A673 (cell line): Measurements from ENCODE around the gene SYNE1. TPM values are rescaled to one million over a fixed set of nuclear protein-coding genes. Genes with fewer than 3 reads are reported as not detected.

Experiments
- BruUV-seq: library from RNA; stranded (reverse); fragments of 400-500 nt; replicated peaks from 2 replicates; lab custom pipeline; 2021; lab: Mats Ljungman, UMichigan
- CTCF ChIA-PET: fragments of 300-600 bp; sonication (Branson Sonifier 250); formaldehyde crosslinking; loops from one replicate; lab custom pipeline; 2022; ENCODE audit warnings: antibody characterized with exemption; lab: Charles Lee
- POLR2A ChIA-PET: fragments of 300-600 bp; sonication (Branson Sonifier 250); formaldehyde crosslinking; loops from one replicate; lab custom pipeline; 2022; ENCODE audit warnings: antibody characterized with exemption; ENCODE audit not compliant: low non-redundant PET; lab: Charles Lee
- DNase-seq: peaks from one replicate; pipeline ENCODE4 v3.0.0-alpha.2; 2015; ENCODE audit warnings: low spot score
- H3K27ac ChIP-seq: fragments of 200-600 bp; sonication (generic); 2 replicates; pipeline ENCODE4 v1.5.1; 2016; ENCODE audit warnings: mixed run types, low read depth, mild to moderate bottlenecking, mixed read lengths, antibody characterized with exemption, low read length; ENCODE audit not compliant: poor library complexity, severe bottlenecking
- H3K27me3 ChIP-seq: fragments of 200-600 bp; sonication (generic); replicated peaks from 2 replicates; pipeline ENCODE4 v1.6.1; 2017; ENCODE audit warnings: mixed run types, low read depth, mild to moderate bottlenecking, mixed read lengths, antibody characterized with exemption, low read length; ENCODE audit not compliant: insufficient read depth, poor library complexity
- H3K36me3 ChIP-seq: fragments of 200-600 bp; sonication (generic); 2 replicates; pipeline ENCODE4 v1.6.1; 2016; ENCODE audit warnings: mixed run types, mild to moderate bottlenecking, mixed read lengths, antibody characterized with exemption, low read length; ENCODE audit not compliant: insufficient read depth, poor library complexity, severe bottlenecking
- H3K4me1 ChIP-seq: fragments of 200-600 bp; sonication (generic); 2 replicates; pipeline ENCODE4 v1.6.1; 2017; ENCODE audit warnings: mixed run types, mild to moderate bottlenecking, mixed read lengths, antibody characterized with exemption, low read length; ENCODE audit not compliant: insufficient read depth, poor library complexity, severe bottlenecking
- H3K4me3 ChIP-seq: fragments of 200-600 bp; sonication (generic); 2 replicates; pipeline ENCODE4 v1.5.1; 2016; ENCODE audit warnings: low read depth, mixed run types, mild to moderate bottlenecking, mixed read lengths, low read length; ENCODE audit not compliant: poor library complexity, severe bottlenecking
- H3K9me3 ChIP-seq: fragments of 200-600 bp; sonication (generic); 2 replicates; pipeline ENCODE4 v1.6.1; 2016; ENCODE audit warnings: mixed run types, low read depth, mild to moderate bottlenecking, mixed read lengths, antibody characterized with exemption, low read length; ENCODE audit not compliant: poor library complexity, severe bottlenecking
- EZH2 ChIP-seq: fragments of 200-600 bp; sonication (generic); IDR thresholded peaks from 2 replicates; pipeline ENCODE4 v1.6.1; 2017; ENCODE audit warnings: borderline replicate concordance, low read depth, mild to moderate bottlenecking, mixed read lengths, antibody characterized with exemption, low read length; ENCODE audit not compliant: poor library complexity, severe bottlenecking
- intact Hi-C: fragments of 100-400 bp; cut with micrococcal nuclease; formaldehyde crosslinking; loops from one replicate; pipeline ENCODE4 v1.10.0; 2022; ENCODE audit not compliant: unreplicated experiment
- total RNA-seq: library from RNA; stranded (reverse); gene quantifications from 2 replicates; pipeline ENCODE4 v1.2.3, GENCODE V29; 2021
- TF ChIP-seq, protein P1 (sequence below): fragments of 300-800, 200-600 bp; sonication (generic); conservative IDR thresholded peaks from 2 replicates; pipeline ENCODE4 v1.5.1; 2017; ENCODE audit warnings: low read depth, mild to moderate bottlenecking, antibody characterized with exemption, low read length, moderate library complexity, mixed read lengths

Gene SYNE1
- total RNA-seq, 1 experiment from 2014 or later, result 12.1 TPM

DNA sequence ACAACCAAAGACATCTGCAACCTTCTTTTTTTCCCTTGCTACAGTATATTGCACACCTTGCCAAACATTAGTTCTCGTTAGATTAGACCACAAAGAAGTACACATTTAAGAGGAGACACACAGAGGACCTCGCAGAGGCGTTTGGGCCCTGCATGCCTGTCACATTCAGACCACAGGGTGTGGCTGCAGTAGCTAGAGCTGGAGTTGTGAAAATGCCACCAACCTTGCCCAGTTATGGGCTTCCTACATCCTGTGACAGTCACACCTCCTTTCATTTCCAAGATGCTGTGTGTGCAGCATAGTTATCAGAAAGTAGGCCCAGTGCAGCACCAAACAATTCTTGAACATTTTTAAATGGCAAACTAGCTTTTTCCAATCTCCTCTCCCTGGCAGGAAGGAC lies 2.4 kb downstream of the SYNE1 start:
- H3K4me1 ChIP-seq, result no peaks in the 10 kb centered on the region
- no peaks in the 10 kb centered on the region for H3K9me3 ChIP-seq
- POLR2A ChIA-PET, result no interaction called here
- intact Hi-C loops, result no loop called here
- CTCF ChIA-PET, result no interaction called here
- no peak overlapping the region for H3K27ac ChIP-seq
- H3K27me3 ChIP-seq, result peaks cover 39% of the 10 kb centered on the region
- DNase-seq, result no peak
- no TSS peak for BruUV-seq
- no peak for TF ChIP-seq EZH2
- TF ChIP-seq, protein P1, sequence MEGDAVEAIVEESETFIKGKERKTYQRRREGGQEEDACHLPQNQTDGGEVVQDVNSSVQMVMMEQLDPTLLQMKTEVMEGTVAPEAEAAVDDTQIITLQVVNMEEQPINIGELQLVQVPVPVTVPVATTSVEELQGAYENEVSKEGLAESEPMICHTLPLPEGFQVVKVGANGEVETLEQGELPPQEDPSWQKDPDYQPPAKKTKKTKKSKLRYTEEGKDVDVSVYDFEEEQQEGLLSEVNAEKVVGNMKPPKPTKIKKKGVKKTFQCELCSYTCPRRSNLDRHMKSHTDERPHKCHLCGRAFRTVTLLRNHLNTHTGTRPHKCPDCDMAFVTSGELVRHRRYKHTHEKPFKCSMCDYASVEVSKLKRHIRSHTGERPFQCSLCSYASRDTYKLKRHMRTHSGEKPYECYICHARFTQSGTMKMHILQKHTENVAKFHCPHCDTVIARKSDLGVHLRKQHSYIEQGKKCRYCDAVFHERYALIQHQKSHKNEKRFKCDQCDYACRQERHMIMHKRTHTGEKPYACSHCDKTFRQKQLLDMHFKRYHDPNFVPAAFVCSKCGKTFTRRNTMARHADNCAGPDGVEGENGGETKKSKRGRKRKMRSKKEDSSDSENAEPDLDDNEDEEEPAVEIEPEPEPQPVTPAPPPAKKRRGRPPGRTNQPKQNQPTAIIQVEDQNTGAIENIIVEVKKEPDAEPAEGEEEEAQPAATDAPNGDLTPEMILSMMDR, result no peak
- H3K36me3 ChIP-seq, result no peaks in the 10 kb centered on the region
- no peak overlapping the region for H3K4me3 ChIP-seq

DNA sequence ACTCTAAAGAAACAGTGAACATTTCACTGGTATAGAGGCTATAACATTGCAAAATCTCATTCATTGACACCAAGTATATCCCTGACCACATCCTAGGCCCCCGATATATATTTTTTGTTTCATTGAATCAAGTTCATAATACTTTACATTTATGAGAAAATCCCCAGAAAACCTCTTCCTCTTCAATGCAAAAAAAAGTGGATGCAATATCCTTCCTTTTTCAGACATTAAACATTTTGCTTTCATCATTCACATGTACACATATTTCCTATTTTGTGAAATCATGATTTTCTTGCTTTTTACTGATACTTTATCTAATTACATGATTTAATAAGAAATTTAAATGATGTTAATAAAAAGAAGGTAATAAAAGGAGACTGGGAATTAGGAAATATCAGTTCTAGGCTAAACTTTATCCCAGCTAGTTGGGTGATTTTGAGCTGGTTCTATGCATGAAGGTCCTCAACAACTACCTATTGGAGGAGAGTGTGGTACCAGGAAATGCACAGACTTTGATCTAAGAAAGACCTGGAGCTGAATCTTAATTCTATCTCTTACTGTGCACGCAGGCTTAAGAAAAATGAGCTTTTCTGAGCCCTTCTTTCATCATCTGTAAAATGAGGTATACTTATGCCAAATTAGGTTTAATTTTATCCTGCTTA lies 4.9 kb downstream of the SYNE1 start:
- intact Hi-C loops, result no loop called here
- POLR2A ChIA-PET, result interaction anchor here (0.5 kb wide), 1 partner anchor 439 kb away, joined by 5 read pairs; no protein-coding TSS in a partner anchor

DNA sequence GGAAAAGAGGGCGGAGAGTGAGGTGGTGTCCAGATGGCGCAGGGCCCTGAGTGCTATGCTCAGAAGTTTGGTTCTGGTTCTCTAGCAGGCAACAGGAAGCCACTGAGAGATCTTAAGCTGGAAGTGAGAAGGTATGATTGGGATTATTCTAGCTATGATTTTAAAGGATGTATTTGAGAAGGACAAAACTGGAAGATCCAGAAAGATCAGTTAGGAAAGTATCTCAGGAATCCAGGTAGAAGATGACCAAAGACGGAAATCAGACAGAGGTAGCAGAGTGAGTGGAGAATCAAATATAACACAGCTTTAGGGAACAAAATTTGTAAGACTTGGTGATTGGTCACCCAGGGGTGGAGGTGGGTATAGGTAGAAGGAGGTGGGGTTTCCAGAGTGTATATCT lies 5.8 kb downstream of the SYNE1 start:
- intact Hi-C loops, result no loop called here
- TF ChIP-seq, protein P1, result no peak
- no peak for TF ChIP-seq EZH2
- DNase-seq, result no peak
- Histone ChIP-seq H3K4me1 (no peaks in the 10 kb centered on the region), H3K27me3 (peaks cover 19% of the 10 kb centered on the region), H3K9me3 (no peaks in the 10 kb centered on the region), H3K4me3 (no peak overlapping the region), H3K27ac (no peak overlapping the region), H3K36me3 (no peaks in the 10 kb centered on the region)
- POLR2A ChIA-PET, result no interaction called here
- CTCF ChIA-PET, result no interaction called here
- no TSS peak for BruUV-seq

More for the DNA sequence above, 4.9 kb downstream of the SYNE1 start:
- no peaks in the 10 kb centered on the region for H3K4me1 ChIP-seq
- no peak overlapping the region for H3K27ac ChIP-seq
- DNase-seq, result no peak
- H3K36me3 ChIP-seq, result no peaks in the 10 kb centered on the region
- H3K27me3 ChIP-seq, result peaks cover 28% of the 10 kb centered on the region
- H3K9me3 ChIP-seq, result no peaks in the 10 kb centered on the region
- CTCF ChIA-PET, result no interaction called here
- no TSS peak for BruUV-seq
- TF ChIP-seq, protein P1, result no peak
- no peak for TF ChIP-seq EZH2
- H3K4me3 ChIP-seq, result no peak overlapping the region
